GM12801 (cell line): ENCODE data around the gene GBGT1.

Experiments used
- TF ChIP-seq, protein P1 (sequence below): IDR thresholded peaks from one replicate; pipeline ENCODE4 v1.5.1; 2011; ENCODE audit warnings: control low read depth; ENCODE audit not compliant: insufficient read length; ENCODE audit errors: extremely low read depth

GBGT1 gene

DNA sequence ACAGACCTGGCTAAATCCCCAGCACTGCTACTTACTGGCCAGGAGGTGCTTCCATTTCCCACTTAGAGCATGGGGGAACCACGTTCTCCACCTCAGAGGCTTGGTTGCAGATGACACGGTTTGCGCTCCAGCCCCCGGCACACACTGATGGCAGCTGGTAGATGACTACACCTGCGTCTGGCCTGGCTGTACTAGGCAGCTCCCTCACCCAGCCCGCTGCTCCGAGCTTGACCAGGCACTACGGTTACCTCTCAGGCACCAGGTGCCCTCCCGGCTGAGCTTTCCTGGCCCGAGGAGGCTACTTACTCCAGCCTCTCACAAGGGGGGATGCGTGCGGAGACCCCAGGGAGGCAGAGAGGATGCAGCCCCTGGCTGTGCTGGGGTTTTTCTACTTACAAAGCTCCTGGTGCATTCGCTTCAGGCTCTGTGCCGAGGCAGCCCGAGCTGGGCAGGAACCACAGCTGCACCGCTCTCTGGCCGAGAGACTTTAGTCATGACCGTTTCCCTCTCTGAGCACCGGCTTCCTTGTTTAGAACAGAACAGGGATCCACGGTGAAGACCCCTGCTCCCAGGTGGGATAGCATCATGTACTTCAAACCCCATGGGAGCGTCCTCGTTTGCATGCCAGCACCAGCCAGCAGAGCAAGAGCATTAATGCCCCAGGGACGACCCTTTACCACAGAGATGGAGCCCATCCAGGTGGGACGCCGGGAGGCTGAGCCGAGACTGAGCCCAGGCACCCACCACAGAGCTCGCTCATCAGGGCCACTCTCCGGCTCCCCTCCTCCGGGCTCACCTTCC is 7.6 kb upstream of the GBGT1 start:
- TF ChIP-seq, protein P1, sequence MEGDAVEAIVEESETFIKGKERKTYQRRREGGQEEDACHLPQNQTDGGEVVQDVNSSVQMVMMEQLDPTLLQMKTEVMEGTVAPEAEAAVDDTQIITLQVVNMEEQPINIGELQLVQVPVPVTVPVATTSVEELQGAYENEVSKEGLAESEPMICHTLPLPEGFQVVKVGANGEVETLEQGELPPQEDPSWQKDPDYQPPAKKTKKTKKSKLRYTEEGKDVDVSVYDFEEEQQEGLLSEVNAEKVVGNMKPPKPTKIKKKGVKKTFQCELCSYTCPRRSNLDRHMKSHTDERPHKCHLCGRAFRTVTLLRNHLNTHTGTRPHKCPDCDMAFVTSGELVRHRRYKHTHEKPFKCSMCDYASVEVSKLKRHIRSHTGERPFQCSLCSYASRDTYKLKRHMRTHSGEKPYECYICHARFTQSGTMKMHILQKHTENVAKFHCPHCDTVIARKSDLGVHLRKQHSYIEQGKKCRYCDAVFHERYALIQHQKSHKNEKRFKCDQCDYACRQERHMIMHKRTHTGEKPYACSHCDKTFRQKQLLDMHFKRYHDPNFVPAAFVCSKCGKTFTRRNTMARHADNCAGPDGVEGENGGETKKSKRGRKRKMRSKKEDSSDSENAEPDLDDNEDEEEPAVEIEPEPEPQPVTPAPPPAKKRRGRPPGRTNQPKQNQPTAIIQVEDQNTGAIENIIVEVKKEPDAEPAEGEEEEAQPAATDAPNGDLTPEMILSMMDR = no peak

DNA sequence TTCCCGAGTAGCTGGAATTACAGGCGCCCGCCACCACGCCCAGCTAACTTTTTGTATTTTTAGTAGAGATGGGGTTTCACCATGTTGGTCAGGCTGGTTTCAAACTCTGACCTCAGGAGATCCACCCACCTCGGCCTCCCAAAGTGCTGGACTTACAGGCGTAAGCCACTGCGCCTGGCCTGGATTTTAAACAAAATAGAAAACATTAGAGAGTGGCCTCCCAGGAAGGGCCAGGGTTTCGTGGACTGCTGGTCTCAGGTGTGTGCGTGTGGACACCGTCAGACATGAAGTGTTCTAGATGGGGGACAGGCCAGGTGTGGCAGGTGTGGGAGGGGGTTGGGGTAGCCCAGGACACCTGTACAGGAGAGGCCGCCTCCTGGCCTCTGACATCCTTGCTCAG is 7.0 kb upstream of the GBGT1 start:
- TF ChIP-seq, protein P1 = no peak

DNA sequence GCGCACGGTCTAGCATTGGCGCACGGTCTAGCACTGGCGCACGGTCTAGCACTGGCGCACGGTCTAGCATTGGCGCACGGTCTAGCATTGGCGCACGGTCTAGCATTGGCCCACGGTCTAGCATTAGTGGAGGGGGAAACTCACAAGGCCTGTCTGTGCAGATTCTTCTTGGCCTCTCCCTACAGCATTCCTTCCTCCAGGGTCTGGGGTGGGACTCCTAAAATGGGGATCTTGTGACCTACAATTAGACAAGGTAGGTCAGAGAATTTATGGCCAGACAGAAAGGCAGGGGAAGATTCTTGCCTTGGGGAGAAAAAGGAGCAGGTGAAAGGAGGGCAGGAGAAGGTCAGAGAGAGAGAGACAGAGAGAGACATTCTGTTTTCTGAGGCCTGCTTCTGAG is 5.4 kb upstream of the GBGT1 start:
- TF ChIP-seq, protein P1 = no peak

DNA sequence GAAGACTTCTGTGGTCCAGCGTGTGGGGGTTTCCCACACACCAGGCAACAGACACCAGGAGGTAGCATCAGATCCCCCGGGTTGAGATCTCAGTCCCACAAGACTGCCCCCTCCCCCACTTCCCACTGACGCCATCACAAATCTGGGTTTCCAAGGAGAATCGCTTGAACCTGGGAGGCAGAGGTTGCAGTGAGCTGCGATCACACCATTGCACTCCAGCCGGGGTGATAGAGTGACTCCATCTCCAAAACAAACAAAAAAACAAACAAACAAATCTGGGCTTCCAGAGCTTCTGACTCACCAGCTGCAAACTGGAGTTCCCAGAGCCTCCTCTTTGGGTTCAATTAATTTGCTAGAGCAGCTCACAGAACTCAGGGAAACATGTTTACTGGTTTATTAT is 4.7 kb upstream of the GBGT1 start:
- TF ChIP-seq, protein P1 = no peak

DNA sequence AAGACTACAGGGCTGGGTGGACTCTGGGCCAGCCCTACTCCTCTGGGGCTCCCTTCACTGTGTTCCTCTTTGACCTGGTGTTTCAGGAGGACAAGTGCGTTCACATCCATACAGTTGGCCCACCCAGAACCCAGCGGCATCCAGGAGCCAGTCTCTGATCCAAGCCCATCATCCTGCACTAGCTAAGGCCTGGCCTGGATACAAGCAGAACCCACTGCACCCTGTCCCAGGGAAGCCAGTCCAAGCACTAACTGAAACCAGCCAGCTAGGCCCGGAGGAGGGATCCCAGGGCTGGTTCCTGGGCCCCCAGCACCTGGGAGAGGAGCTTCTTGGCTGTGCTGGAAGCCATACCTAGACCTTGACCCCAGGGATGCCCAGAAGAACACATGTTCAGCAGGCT is 4.1 kb upstream of the GBGT1 start:
- TF ChIP-seq, protein P1 = no peak

DNA sequence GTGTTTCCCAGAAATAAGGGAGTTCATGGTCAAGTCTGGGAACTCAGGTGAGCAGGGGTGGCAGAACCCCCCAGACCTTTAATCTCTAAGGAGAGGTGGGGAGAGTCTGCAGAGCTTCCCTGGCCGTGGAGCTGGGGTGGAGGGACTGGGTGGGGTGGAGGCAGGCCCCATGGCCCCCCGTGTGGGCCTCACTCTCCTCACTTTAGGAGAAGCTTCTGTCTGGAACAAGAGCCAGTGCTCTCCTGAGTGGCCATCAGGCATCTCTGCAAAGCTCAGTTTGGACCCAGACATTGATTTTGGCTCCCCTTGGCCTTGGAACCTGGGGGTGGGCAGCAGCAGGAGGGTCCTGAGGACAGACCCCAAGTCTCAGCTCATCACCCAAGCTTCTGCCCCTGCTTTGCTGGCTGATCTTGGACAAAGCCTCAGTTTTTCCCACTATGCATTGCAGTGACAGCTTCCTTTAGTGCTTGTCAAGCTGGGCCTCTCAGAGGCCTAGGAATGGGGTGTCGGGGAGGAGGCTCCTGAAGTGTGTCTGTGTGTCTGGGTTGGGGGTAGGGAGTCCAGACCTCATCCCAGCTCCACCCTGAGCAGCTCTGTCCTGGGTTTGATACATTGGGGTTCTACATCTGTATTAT is 3.5 kb upstream of the GBGT1 start:
- TF ChIP-seq, protein P1 = no peak

DNA sequence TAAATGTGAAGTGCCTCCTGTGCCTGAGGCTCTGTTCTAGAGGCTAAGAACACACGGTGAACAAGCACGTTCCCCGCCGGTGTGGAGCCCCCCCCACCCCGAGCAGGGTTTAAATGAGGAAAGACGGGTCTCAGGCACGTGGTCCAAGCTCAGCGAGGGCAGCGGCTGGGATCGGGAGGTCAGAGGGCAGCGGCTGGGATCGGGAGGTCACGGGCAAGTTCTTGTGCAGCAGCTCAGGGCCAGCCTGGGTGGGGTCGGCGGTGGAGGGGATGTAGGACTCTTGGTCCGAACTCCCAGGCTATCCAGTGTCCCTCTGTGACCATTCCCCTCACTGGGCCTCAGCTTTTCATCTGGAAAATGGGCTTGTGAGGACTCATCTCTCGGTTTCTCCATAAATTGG is 2.7 kb upstream of the GBGT1 start:
- TF ChIP-seq, protein P1 = no peak
